Muscle of leg (tissue), 9 donors: ENCODE measurements around the gene PTPRS. TPM values are rescaled to one million over a fixed set of nuclear protein-coding genes. Genes with fewer than 3 reads are reported as not detected.

ENCODE experiments used
- polyA plus RNA-seq, 8 donors: library from polyadenylated mRNA; unstranded; fragments of 120-200 nt; gene quantifications; one replicate each; pipeline versions ENCODE4 v1.2.1 to v1.2.3, GENCODE V29; 2013; ENCODE audit warnings: inconsistent platforms in 1 of 8, low replicate concordance in 1 of 8; ENCODE audit not compliant: insufficient read length in 8 of 8, insufficient read depth in 1 of 8
- total RNA-seq: library from RNA; stranded (reverse); fragments of 120-200 nt; gene quantifications from one replicate; pipeline ENCODE4 v1.2.4, GENCODE V29; 2013

The PTPRS gene
- total and polyA plus RNA-seq, 9 donors, result 30.9 to 60.4 (median 41.2) TPM

Other genes starting within 250 kb of the PTPRS start
- gene ZNRF4, start 114.6 kb upstream of the PTPRS start, total RNA-seq, result not detected
- gene ZNRF4, start 114.6 kb upstream of the PTPRS start, polyA plus RNA-seq, result not detected
- 0.18 TPM for gene TINCR, start 227.1 kb upstream of the PTPRS start, total RNA-seq
- 1 to 10 TPM in 1 of 8 donors, under 1 TPM in 7; 0.28 to 3.1 (median 0.40) TPM for gene TINCR, start 227.1 kb upstream of the PTPRS start, polyA plus RNA-seq